GM19455 (cell line): ENCODE results near the gene ANKRD53.
A peak's percentile ranks its signal among the peaks of the same experiment; 100 is the strongest.

Source experiments
- ATAC-seq: cut with Tn5 transposase; IDR thresholded peaks from one replicate; pipeline ENCODE4 v1.9.1; 2021; ENCODE audit not compliant: unreplicated experiment

The ANKRD53 gene

DNA sequence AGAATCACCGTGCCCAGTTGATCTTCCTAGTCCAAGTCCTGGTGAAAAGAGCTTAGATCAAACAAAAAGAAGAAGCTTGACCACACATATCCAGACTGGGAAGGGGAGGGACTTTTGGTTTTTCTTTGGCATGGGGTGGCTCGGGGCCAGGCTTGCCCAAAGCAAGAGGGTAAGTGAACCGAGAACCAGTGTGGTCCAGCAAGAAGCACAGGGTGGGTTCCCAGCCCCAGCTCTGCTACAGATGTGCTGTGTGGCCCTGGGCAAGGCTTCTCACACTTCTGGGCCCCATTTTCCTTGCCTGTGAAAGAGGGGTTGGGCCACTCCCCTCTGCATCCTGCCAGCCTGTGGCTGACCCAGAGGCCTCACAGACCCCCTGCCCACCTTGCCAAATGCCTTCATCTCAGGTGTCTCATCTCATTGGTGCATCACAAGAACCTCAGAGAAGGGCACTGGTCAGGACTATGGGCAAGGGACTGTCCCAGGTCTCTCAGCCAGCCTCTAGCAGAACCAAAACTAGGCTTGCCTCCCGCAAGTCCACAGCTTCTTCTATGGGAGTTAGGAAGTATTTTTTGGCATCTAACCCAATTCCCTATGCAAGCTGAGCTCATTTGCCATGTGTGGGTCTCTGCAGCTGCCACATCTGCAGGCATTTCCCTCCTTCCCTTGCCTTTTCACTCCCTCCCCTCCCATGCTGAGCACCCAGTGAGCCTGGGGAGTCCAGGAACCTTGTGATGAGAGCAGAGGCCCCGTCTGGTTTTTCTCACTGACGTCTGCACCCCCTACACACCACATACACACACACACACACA is 35.8 kb upstream of the ANKRD53 start:
- no peak for ATAC-seq

DNA sequence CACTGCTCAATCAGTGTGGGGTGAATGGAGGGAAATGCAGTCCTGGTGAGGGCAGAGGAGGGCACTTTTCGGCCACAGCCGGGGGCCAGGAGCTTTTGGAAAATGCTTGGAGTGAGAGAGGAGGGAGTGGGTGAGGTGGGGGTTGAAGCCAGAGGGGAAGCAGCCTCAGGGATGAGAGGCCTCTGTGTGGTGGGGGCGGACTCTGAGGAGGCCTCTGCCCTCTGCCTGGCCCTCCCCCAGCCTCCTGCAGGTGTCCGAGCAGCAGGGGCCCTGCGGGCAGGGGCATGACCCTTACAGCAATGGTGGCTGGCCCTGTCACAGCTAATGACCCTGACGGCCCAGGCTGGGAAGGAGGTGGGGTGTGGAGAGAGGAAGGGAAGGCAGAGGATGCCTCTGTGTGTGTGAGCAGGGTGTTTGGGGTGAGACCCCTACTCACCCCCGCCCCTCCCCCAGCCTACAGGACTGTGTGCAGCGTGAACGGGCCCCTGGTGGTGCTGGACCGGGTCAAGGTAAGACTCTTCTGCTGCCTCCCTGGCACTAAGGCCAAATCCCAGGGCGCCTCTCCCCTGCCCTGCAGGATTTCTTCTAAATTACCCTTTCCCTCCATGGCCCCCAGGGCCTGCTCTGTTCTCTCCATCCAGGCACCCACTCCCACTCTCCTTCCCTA is 35.1 kb upstream of the ANKRD53 start:
- ATAC-seq: no peak

DNA sequence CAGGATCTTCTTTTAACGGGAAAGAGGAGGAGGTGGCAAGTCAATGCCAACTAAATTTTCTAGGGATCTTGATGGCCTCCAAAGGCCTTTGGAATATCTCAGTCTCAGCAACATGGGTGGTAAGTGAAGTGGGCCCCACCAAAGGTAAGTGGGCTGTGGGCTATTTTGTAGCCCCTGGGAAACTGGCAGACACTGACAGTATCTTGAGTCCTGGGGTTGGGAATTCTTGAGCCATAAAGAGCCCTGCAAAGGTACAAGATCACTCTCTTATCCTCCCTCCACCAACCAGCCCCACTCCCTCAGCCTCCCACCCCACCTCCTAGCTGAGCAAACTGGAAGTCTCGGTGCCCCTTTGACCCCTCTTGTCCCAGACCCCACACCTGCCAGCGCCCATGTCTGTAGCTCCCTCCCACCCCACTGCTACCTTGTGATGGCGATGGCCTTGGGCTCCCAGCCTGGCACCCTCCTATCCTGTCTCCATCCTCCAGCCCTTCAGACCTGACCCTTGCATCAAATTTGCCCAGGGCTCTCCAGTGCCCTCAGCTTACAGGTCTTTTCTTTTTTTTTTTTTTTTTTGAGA is 34.2 kb upstream of the ANKRD53 start:
- no peak for ATAC-seq

DNA sequence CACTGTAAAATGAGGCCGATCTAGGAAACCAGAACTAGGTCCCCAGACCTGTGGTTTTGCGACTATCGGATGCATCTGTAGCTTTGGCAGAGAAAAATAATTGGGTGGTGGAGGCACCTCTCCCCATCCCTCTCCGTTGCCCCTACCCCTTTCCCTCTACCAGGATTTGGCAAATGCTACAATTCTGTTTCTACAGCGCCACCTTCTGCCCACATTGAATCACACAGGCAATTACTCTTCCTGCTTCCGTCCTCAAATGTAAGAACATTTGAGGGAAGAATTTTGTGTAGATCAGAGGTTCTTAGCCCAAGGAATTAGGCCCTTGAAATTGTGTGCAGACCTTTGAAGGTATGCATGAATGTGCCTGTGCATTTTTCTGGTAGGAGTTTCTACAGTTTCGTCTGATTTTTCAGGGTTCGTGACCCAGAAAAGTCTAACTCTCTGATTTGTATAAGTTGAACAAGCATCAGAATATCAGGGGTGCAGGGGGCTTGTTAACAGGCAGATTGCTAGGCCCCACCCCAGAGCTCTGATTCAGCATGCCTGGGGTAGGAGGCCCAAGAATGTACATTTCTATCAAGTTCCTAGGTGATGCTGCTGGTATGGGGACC is 31.5 kb upstream of the ANKRD53 start:
- ATAC-seq: no peak

DNA sequence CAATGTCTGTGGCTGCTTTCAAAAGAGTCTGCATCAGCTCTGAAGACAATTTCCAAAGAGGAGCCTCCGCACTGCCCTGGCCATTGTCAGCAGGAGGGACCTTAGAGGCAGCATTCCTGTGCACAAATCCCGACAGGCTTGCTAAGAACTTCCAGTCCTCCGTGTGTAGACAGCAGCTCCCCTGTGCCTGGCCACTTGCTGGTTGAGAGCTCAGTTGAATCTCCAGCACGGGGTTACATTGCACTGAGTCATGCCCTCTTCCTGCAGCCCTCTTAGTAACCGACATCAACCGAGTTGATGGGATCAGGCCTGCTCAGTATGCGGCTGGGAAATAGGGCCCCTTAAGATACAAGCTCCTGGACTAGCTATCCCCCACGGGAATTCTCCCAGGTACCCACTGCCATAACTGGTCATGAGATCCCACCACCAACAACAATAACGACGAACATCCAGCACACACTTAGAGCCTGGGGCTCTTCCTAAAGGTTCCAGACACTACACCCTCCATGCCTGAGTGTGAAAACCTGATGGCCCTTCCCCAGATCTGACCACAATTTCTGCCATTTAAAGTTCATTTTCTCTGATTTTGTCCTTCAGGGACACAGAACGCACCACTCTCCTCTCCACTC is 30.8 kb upstream of the ANKRD53 start:
- no peak for ATAC-seq

DNA sequence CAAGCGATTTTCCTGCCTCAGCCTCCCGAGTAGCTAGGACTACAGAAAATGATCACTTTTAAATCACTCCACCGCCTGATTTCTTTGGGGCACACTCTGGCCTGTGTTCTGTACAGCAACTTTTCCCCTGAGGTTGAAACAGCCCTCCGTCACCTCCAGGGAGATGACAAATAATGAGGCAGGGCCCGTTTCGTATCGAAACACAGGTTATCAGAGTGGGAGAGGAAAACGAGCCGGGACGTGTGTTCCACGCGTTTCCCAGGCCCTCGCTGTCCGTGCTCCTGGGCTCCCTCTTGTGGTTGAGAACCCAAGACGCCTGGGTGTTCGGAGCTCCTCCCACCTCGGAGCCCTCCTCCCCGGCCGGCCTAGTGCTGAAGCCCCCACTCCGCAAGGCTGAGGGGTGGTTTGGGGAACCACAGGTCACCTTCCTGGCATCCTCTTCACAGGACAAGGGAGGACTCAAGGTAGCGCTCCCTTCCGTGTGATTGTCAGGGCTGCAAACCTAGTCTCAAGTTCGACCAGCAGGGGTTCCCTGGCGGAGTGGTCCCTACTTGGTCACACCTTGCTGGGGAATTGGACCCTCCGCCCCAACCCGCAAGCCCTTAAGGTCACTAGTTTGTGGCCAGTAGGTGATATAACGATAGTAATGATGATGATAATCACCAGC is 30.0 kb upstream of the ANKRD53 start:
- ATAC-seq: peak; percentile 77

DNA sequence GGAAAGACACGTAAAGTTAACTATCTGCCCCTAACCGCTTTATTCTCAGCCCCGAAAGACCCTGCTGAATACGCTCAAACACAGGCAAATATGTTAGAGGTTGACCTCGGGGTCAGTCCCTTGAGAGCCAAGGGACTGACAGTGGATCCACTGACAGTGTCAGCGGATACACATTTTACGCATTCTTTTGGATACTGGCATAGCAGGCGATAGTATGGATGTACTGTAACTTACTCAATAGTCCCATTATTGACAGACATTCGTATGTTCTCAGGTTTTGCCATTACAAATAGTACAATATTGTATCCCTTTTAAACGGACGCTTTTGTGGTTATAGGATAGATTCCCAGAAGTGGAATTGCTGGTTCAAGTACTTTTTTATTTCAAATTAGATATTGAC is 29.3 kb upstream of the ANKRD53 start:
- no peak for ATAC-seq

DNA sequence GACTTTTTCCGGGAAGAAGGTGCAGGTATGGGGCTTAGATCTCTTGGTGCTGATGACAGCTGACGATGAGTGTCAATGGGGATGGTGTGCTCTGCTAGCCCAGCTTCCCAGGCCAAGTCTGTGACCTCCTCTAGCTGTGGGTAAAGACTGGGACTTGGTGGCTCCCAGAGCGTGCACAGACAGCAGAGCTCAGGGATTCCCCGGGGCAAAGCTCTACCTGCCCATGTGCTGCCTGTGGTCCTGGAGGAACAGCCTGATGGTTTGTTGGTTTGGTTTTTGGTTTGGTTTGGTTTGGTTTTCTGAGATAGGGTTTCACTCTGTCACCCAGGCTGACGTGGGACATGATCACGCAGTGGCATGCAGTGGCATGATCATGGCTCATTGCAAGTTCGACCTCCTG is 23.5 kb upstream of the ANKRD53 start:
- no peak for ATAC-seq

DNA sequence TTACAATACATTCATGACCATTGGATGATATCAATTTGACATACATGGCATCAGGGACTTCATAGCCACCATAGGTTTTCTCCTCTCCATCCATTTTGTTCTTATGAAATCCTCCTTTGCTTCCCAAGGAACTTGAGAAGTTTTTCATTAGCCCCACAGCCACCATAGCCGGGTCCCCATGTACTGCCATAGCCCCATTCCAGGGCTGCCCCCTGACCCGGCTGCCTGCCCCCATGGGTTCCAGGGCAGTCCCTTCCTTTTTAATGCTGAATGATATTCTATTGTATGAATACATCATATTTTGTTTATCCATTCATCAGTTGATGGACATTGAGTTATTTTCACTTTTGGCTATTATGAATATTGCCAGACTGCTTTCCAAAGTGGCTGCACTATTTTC is 22.3 kb upstream of the ANKRD53 start:
- no peak for ATAC-seq

DNA sequence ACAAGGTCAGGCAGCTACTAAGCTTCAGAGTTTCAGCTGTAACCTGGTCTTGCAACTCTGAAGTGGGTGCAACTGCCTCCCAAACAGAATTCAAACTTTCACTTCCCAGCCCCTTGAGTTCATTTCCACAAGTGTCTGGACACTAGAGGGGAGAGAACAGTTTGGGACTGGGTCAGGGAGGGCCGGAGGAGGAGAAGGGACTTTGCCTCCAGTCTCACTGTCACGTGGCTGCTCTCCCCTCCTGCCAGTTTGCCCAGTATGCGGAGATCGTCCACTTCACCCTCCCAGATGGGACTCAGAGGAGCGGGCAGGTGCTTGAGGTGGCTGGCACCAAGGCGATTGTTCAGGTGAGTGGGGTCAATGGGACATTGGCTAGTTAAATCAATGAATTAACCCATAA is 20.6 kb upstream of the ANKRD53 start:
- ATAC-seq: no peak

DNA sequence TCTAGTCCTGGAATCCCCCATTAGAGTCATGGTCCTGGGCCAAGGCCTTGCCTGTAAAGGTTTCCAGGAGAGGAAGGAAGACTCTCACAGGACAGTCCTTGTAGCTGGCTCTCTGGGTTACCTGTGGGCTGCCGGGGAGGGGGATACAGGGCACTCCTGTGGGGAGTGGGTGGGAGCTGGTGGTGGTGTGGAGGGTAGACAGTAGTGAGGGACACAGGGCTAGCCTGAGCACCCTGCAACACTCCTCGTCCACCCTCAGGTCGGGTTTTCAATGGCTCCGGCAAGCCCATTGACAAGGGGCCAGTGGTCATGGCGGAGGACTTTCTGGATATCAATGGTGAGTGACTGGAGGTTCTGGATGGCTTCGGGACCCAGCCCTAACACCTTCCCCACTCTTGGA is 19.7 kb upstream of the ANKRD53 start:
- no peak for ATAC-seq

DNA sequence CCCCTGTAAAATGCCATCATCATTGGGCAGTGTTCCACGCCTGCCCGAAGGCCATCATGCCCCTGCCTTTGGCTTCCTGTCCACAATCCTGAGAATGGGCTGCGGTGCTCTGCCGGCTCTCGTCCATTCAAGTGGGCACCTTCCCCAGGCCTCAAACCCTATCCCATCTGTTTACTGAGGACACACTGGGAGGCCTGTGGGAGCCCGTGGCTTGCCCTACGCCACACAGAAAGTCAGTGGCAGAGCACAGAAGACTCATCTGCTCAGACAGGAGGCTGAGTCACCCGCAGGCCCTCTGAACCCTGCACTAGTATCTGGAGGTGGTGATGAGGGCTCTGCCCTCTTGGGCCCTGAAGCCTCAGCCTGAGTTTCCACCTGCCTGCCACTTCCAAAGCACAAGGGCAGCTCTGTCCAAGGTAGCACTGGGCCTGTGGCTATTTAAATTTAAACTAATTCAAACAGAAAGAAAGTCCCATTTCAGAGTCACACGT is 19.1 kb upstream of the ANKRD53 start:
- ATAC-seq: no peak

DNA sequence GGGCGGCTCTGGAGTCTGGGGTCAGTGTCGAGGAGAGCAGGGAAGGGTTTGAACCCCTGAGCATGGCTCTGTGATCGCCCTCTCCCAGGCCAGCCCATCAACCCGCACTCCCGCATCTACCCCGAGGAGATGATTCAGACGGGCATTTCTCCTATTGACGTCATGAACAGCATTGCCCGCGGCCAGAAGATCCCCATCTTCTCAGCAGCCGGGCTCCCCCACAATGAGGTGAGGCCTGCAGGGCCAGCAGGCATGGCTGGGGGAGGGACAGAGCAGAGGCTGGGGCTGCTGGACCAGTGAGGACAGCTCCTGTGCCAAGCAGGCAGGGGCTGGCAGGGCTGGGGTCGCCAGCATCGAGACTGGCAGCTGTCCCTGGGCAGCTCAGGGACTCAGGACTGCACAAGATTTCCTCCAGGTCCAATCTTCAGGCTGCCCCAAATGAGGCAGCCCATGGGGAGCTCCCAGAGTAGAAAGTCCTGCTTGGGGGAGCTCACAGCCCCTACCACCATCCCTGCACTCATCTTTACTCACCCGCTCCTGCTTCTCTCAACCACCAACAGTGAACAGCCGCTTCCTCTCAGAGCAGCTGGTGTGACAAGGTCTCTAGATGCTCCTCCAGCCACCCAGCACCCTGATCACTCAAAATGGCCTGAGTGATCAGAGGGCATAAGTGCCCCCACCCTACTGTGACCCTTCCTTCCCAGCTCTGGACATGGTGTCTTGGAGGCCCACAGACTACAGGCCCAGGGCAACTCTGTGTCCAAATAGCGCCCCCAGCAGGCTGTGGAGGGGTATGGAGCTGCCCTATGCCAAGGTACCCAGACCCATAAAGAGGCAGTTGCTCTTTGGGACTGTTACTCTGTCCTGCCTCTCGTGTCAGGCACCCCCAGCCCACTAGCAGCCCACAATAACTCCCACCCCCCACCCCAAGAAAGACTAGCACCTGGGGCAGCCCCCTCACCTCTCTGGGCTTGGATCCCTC is 18.3 kb upstream of the ANKRD53 start:
- no peak for ATAC-seq

DNA sequence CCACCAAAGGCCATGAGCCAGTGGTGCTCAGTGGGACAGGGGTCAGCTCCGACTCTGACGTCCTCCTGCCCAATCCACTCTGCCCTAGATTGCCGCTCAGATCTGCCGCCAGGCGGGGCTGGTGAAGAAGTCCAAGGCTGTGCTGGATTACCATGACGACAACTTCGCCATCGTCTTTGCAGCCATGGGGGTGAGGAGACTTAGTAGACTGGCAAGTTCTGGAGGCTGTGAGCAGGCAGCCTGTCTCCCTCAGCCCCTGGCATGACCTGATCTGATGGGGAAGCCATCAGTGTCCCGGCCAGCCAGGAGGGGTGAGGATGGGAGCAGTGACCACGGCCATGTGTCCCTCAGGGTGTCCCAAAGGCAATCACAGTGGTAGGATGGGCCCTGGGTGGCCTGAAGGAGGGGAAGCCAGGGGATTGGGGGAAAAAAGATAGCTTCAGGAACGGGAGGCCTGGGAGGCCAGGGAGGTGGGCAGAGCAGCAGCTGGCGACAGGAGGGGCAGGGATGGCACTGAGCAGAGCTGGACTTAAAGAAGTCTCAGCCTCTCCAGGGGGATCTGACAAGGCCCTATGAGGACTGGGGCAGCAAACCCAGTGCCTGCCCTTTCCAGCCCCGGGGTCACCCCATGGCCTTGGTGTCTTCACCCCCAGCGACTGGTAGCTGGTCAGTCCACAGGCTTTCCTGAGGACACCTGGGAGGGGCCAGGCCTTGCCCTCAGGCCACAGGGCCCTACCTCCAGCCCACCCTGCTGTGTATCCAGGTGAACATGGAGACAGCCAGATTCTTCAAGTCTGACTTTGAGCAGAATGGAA is 17.4 kb upstream of the ANKRD53 start:
- ATAC-seq: no peak

DNA sequence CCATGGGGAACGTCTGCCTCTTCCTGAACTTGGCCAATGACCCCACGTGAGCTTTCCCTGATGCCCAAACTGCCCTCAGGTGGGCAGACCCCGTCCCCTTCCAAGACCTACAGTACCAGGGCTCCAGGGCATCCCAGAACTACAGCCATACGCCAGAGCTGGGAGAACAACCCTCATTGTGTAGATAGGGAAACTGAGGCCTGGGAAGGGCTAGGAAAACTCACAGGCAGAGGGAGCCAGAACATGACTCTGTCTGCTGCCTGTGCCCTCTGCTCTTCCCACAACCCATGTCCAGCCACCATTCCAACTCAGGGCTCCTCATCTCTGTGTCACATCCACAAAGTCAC is 16.8 kb upstream of the ANKRD53 start:
- no peak for ATAC-seq

DNA sequence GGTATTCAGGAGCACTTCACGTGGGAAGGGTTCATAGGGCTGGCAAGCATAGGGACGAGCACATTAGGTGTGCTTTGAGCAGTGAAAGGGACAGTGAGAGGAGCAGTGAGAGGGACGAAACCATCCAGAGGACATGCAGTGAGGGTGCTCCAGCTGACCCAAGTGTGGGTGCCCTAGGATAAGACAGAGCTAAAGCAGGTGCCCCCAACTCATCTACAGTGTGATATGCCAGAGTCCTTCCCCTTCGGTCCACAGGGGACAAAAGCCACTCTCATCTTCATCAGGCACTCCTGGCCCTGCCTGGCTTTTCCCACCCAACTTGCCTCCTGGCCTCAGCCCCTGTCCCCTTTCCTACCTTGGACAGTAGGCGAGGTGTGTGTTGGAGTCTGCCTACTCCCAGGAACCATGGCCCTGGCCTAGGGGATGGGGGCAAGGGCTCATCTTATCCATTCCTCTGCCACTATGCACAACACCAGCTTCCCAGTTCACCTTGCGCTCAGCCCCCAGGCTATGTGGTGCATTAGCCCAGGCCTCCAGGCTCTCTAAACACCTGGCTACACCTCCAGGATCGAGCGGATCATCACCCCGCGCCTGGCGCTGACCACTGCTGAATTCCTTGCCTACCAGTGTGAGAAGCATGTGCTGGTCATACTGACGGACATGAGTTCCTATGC is 16.1 kb upstream of the ANKRD53 start:
- ATAC-seq: no peak

DNA sequence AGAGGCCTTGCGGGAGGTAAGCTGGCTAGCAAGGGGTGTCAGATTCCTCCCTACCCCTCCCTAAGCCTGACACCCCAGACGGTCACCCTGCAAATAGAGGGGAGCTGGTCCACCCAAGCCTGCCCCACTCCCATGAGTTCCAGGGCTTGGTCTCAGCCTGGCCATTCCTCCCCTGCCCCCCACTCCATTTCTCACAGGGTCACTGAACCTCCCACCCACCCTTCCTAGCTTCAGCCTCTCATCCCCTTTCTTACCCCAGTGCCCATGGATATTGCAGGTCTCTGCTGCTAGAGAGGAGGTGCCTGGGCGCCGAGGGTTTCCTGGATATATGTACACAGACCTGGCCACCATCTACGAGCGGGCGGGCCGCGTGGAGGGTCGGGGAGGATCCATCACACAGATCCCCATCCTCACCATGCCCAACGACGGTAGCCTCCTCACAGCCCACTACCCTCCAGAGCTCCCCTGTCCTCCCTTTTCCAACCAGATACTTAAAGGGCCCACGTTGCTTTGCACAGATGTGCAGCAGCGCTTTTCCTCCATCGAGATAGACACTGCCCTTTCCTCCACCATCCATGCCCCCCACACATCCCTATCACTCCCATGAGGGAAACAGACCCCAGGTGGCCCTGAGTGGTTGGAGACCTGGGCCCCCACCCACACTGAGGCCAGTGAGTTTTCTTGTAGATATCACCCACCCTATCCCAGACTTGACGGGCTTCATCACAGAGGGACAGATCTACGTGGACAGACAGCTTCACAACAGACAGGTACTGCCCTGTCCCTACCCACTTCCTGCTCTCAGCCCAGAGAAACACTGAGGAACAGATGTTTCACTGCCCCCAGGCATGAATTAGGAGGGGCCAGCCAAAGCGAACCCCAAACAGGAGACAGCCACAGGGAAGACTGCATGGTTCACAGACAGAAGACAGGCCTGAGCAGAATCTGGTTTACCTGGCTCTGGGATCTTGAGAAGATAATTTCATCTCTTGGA is 15.2 kb upstream of the ANKRD53 start:
- ATAC-seq: no peak
